Measurements from ENCODE around the gene AFMID.
A peak's percentile ranks its signal among the peaks of the same experiment; 100 is the strongest.
"Not testable (repeated sequence)": the region's sequence is repeated elsewhere in the genome, so short reads cannot be mapped to it uniquely, and the experiment has no call there.

The AFMID gene

GRCh38 chr17:78252111-78252634, 65.0 kb downstream of the AFMID start:
- no peak overlapping the region for H3K4me3 ChIP-seq (ENCODE audit: low read length)
- TF ChIP-seq CTCF (conservative IDR thresholded peaks at IDR 0.05; ENCODE audit: low read length), result no peak
- DNase-seq (ENCODE audit: low read depth), result no peak

DNA sequence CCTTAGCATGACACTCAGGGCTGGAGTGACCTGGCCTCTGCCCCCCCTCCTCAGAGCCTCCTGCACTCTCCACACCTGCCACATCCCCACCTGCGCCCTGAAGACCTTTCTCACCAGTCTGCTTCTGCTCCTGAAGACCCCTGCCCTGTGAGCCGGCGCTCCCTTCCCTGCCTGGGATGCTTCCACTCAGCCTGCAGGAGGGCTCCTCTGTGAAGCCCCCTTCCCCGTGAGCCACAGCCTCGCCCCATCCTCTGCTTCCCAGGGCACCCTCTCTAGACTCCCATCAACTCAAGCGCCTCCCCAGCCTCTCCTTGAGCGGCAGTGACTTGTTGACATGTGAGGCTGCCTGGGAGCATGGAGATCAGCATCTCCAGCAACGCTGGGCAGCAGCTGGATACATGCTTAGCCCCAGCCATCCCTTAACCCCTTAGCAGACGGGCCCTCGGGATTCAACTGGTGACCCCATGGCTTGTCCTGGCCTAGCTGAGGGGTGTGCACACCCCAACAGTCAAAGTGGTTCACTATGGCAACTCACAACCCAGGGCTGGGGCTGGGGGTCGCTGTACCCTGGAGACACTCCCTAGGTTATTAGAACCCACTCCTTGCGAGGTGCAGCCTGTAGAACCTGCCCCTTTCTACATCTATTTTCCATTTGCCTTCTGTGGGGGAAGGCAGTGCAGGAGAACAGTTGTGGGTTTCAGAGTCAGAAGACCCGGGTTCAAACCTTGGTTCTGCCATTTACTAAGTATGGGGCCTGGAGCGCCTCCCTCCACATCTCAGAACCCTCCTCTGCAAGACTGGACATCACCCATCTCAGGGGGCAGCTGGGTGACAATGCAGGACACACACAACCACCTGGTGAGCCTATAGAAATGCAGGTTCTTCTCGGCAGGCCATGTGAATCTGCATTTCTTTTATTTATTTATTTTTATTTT, 65.8 kb downstream of the AFMID start:
- no peak for TF ChIP-seq CTCF (conservative IDR thresholded peaks at IDR 0.05; ENCODE audit: low read length)
- no peak for DNase-seq (ENCODE audit: low read depth)
- no peak overlapping the region for H3K4me3 ChIP-seq (ENCODE audit: low read length)

DNA sequence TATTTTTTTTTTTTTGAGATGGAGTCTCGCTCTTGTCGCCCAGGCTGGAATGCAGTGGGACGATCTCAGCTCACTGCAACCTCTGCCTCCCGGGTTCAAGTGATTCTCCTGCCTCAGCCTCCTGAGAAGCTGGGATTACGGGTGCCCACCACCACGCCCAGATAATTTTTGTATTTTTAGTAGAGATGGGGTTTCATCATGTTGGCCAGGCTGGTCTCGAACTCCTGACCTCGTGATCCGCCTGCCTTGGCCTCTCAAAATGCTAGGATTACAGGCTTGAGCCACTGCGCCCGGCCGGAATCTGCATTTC, 66.4 kb downstream of the AFMID start:
- peak overlapping the region; percentile 78 for H3K4me3 ChIP-seq (ENCODE audit: low read length)
- DNase-seq (ENCODE audit: low read depth), result not testable (repeated sequence)

GRCh38 chr17:78253946-78254672, 66.9 kb downstream of the AFMID start:
- peak overlapping the region; percentile 78 for H3K4me3 ChIP-seq (ENCODE audit: low read length)
- no peak for TF ChIP-seq CTCF (conservative IDR thresholded peaks at IDR 0.05; ENCODE audit: low read length)
- DNase-seq (ENCODE audit: low read depth), result peak; percentile 73

DNA sequence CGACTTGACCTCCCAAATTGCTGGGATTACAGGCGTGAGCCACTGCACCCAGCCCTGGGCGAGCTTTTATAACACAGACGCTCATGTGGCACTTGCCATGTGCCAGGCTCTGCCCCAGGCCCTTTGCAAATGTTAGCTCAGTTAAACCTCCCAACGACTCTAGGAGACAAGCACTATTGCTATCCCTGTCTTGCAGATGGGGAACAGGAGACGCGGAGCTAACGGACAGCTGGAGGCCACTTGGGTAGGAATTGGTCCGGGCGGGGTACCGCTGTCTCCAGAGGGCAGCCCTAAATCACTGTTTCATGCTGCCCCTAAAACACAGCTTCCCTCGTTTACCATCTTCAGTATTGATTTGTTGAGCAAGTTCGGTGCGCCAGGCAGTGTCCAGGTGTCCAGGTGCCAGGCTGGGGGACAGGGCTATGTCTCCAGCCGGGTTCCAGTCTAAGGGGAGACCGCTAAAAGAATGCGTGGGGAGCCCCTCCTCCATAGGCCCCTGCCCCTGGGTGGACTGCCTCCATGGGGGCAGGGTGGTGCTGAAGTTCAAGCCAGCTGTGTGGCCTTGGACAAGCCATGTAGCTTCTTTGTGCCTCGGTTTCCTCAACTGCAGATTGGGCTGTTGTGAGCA, 68.0 kb downstream of the AFMID start:
- TF ChIP-seq CTCF (conservative IDR thresholded peaks at IDR 0.05; ENCODE audit: low read length), result no peak
- no peak for DNase-seq (ENCODE audit: low read depth)
- no peak overlapping the region for H3K4me3 ChIP-seq (ENCODE audit: low read length)

DNA sequence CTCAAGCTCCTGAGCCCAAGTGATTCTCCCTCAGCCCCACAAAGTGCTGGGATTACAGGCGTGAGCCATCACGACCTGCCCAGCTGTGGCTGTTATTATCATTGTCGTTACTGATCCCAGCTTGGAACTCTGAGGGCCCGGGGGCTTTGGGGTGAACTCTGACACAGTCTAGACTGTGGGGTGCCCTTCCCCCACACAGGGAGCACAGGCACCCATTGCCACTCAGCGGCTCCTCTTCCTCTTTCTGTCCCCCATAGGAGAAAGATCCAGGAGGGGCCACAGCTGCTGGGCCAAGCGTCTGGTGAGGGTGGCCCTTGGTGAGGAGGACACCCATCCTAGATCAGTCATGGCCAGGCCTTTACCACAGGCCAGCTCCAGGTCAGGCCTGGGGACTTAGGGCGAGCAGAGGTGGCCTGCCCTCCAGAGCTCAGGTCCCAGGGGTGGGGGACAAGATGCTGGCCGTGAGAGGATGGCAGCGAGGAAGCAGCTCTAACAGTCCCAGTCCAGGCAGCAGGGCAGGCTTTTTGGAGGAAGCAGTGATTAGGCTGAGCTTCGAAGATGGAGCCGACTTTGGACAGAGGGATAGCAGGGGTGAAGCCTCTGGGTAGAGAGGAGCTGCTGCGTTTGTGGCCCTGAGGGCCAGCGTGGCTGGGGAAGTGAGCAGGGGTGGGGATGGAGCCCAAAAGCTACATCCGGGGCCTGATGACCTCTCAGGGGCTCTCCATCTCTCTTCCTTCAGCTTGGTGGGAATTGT, 69.0 kb downstream of the AFMID start:
- DNase-seq (ENCODE audit: low read depth), result no peak
- no peak overlapping the region for H3K4me3 ChIP-seq (ENCODE audit: low read length)

More for the DNA sequence above, 69.0 kb downstream of the AFMID start:
- no peak for TF ChIP-seq CTCF (conservative IDR thresholded peaks at IDR 0.05; ENCODE audit: low read length)
